RWPE2 (cell line): Measurements from ENCODE around the gene TIMM23B.

ENCODE experiments used
- ATAC-seq: fragments of 200-7000 bp; cut with Tn5 transposase; 3 replicates; pipeline ENCODE4 v1.9.1; 2021; ENCODE audit warnings: low read depth
- DNase-seq: peaks from one replicate; pipeline ENCODE4 v3.0.0-alpha.2; 2020; ENCODE audit warnings: low spot score
- H3K27ac ChIP-seq: fragments of 450-650 bp; 2 replicates; pipeline ENCODE4 v1.5.1; 2017; ENCODE audit warnings: mild to moderate bottlenecking; ENCODE audit not compliant: poor library complexity, severe bottlenecking
- H3K27me3 ChIP-seq: fragments of 250-450 bp; sonication (Bioruptor Pico); 2 replicates; pipeline ENCODE4 v1.5.1; 2021; ENCODE audit warnings: mild to moderate bottlenecking, moderate library complexity; ENCODE audit not compliant: insufficient read depth, poor library complexity, severe bottlenecking
- H3K36me3 ChIP-seq: fragments of 250-450 bp; sonication (Bioruptor Pico); 2 replicates; pipeline ENCODE4 v1.5.1; 2020; ENCODE audit warnings: low read depth, mild to moderate bottlenecking, moderate library complexity
- H3K4me1 ChIP-seq: fragments of 250-450 bp; sonication (Bioruptor Pico); 2 replicates; pipeline ENCODE4 v1.5.1; 2021; ENCODE audit warnings: mild to moderate bottlenecking, moderate library complexity; ENCODE audit not compliant: insufficient read depth, poor library complexity, severe bottlenecking
- H3K4me3 ChIP-seq: fragments of 250-450 bp; sonication (Bioruptor Pico); 2 replicates; pipeline ENCODE4 v1.5.1; 2021; ENCODE audit warnings: mild to moderate bottlenecking, moderate library complexity; ENCODE audit not compliant: severe bottlenecking
- H3K9me3 ChIP-seq: fragments of 250-450 bp; sonication (Bioruptor Pico); 2 replicates; pipeline ENCODE4 v1.5.1; 2021; ENCODE audit warnings: mild to moderate bottlenecking, moderate library complexity; ENCODE audit not compliant: severe bottlenecking
- CTCF ChIP-seq: fragments of 450-650 bp; IDR thresholded peaks from one replicate; pipeline ENCODE4 v1.5.1; 2017; ENCODE audit warnings: mild to moderate bottlenecking, moderate library complexity; ENCODE audit not compliant: poor library complexity, severe bottlenecking

TIMM23B gene

GRCh38 chr10:50021646-50022045 is 79.8 kb downstream of the TIMM23B start:
- no peak for DNase-seq
- Histone ChIP-seq H3K27me3 (peaks cover 4% of the 10 kb centered on the region), H3K36me3 (no peaks in the 10 kb centered on the region), H3K9me3 (no peaks in the 10 kb centered on the region), H3K4me3 (no peak overlapping the region), H3K27ac (no peak overlapping the region), H3K4me1 (no peaks in the 10 kb centered on the region)
- no peak for TF ChIP-seq CTCF
- ATAC-seq = no peak
